Measurements from ENCODE around the gene HPS5.

DNA sequence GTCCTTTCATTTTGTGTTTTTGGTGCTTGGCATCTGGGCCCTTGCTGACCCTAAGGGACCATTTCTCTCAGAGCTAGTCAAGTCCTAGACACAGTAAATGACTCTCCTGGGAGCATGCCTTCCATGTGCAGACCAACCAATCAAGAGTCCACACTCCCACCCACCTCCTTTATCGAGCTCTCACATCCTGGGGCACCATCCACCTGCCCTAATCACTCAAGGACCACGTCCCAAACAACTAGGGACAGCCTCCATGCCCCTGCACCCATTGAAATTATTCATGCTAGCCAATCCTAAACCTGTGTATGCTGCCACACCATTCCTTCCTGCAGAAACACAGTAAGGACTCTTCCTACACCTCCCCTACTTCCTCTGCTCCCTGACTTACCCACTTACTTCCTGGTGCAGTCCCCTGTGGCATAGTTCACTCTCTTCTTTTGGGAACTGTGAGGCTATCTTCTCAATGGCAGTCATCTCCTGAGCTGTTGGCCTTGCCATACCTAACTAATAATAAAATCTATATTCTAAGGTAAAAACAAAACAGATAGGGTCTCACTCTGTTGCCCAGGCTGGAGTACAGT is 67.1 kb downstream of the HPS5 start:
- TF ChIP-seq, protein P1, sequence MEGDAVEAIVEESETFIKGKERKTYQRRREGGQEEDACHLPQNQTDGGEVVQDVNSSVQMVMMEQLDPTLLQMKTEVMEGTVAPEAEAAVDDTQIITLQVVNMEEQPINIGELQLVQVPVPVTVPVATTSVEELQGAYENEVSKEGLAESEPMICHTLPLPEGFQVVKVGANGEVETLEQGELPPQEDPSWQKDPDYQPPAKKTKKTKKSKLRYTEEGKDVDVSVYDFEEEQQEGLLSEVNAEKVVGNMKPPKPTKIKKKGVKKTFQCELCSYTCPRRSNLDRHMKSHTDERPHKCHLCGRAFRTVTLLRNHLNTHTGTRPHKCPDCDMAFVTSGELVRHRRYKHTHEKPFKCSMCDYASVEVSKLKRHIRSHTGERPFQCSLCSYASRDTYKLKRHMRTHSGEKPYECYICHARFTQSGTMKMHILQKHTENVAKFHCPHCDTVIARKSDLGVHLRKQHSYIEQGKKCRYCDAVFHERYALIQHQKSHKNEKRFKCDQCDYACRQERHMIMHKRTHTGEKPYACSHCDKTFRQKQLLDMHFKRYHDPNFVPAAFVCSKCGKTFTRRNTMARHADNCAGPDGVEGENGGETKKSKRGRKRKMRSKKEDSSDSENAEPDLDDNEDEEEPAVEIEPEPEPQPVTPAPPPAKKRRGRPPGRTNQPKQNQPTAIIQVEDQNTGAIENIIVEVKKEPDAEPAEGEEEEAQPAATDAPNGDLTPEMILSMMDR (IDR thresholded peaks at IDR 0.05) = no peak
- no peak for TF ChIP-seq POLR2A (IDR thresholded peaks at IDR 0.05)
- TF ChIP-seq EP300 (IDR thresholded peaks at IDR 0.05) = no peak
- TF ChIP-seq POLR2AphosphoS5 (IDR thresholded peaks at IDR 0.05) = no peak
